C4-2B (cell line): ENCODE results near the gene SLCO4A1.

Experiments
- H3K27ac ChIP-seq: fragments of 450-650 bp; 2 replicates; pipeline ENCODE4 v1.5.1; 2017
- CTCF ChIP-seq: fragments of 450-650 bp; conservative IDR thresholded peaks from 2 replicates; pipeline ENCODE4 v1.5.1; 2017; ENCODE audit warnings: mild to moderate bottlenecking
- ZFX ChIP-seq: fragments of 450-650 bp; IDR thresholded peaks from 2 replicates; pipeline ENCODE4 v1.6.1; 2017

Gene SLCO4A1

DNA sequence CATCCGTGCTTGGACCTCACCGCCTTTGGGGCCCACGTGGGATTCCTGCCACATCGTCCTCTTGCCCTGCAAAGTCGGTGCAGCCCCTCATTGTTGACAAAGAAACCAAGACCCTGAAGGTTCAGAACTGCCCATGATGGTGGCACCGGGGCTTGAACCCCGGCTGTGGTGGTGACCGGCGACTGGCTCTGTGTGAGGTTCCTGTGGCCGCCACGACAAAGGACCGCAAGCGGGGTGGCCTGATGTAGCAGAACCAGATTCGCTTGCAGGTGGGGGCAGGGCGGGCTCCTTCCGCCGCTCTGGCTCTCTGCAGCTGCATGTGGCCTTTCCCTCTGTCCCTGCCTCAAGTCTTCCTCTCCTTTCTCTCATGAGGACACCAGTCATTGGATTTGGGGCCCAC lies 28.7 kb downstream of the SLCO4A1 start:
- no peak overlapping the region for H3K27ac ChIP-seq
- no peak for TF ChIP-seq ZFX
- TF ChIP-seq CTCF, result no peak

GRCh38 chr20:62671765-62672164 lies 29.5 kb downstream of the SLCO4A1 start:
- TF ChIP-seq CTCF (no peak), ZFX (no peak)
- no peak overlapping the region for H3K27ac ChIP-seq

- no peak overlapping the region for H3K27ac ChIP-seq
- TF ChIP-seq CTCF, result no peak
These were observed 32.1 kb downstream of the SLCO4A1 start for GRCh38 chr20:62674370-62674769.

DNA sequence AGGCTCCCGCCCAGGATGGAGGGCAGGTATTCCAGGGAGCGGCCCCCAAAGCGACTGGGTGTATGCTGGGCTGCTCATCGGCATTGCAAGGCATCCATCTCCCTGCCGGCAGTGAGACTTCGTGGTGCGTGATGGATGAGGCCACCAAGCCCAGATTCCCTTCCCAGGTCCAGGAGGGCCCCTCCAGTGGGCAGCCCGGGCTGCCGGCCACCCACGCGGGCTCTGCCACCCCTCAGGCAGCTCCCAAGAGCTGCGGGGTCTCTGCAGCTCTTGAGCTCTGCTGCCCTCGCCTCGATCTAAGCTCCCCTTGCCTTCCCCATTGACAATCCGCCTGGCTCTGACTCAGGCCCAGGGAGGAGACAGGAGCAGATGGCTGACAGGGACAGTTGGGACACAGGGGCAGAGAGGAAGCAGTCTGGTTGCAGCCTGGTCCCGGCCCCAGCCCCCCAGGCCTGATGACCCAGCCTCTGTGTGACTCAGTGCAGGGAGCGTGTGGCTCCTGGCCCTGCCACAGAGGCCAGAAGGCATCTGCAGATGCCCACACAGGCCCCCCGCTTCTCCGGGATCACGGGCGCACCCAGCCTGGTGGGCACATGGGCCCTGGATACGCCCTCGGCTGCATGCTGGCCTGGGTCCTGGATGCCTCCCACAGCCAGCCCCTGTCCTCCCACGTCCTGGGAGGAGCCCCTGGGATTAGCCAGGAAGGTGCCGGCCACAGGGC lies 33.0 kb downstream of the SLCO4A1 start:
- TF ChIP-seq ZFX, result no peak
- TF ChIP-seq CTCF, result no peak
- H3K27ac ChIP-seq, result no peak overlapping the region

DNA sequence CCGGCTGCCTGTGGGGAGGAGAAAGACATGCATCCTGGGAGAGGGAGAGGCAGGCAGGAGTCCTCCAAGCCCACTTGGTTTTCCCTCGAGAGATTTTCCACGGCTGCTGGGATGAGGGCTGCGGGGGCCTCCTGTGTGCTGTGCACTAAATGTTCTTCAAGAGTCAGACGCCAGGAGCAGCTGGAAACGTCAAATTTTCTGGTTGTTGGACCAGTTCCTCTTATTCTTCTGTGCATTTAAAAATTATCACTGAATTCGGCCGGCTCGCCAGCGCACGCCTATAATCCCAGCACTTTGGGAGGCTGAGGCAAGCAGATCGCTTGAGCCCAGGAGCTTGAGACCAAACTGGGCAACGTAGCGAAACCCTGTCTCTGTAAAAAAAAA lies 33.6 kb downstream of the SLCO4A1 start:
- no peak overlapping the region for H3K27ac ChIP-seq
- TF ChIP-seq ZFX (no peak), CTCF (no peak)

GRCh38 chr20:62676976-62677375 lies 34.7 kb downstream of the SLCO4A1 start:
- H3K27ac ChIP-seq, result no peak overlapping the region
- TF ChIP-seq ZFX (no peak), CTCF (no peak)

DNA sequence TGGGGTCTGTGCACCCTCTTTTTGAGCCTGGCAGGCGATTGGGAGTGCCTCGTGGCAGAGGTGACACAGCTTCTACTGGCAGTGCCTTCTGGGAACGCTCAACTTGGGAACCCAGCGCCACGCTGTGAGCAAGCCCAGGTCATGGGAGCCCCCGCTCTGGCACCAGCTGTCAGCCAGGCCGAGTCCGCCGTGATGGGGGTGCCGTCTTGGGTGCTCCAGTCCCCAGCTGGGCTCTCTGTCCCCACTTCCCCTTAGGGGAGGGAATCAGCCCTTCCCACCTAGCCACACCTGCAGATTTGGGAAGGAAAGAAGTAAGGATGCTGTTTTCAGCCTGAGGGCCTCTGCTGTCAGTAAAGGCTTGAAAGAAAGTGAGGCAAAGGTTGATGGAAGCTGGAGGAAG lies 35.4 kb downstream of the SLCO4A1 start:
- no peak overlapping the region for H3K27ac ChIP-seq
- TF ChIP-seq CTCF (no peak), ZFX (no peak)
